ENCODE data around the gene OR2L3. TPM values are rescaled to one million over a fixed set of nuclear protein-coding genes. Genes with fewer than 3 reads are reported as not detected.

The OR2L3 gene
- not detected for total RNA-seq

GRCh38 chr1:248046536-248046935, at the start of gene OR2L3:
Gene OR2L3, plus strand, starts transcription at chr1:248046836. Its CDS starts 13,846 bp downstream, at chr1:248060682.
- Histone ChIP-seq H3K4me3 (ENCODE audit: low read length in 3 of 3) (no peak within 1 kb of the TSS), H3K4me1 (ENCODE audit: control insufficient read depth in 3 of 3, insufficient read depth in 3 of 3, low read length in 3 of 3) (no peaks in the 10 kb centered on the region), H3K9me3 (ENCODE audit: control insufficient read depth in 3 of 3, low read length in 3 of 3) (peaks cover 0 to 4% (median 0%) of the 10 kb centered on the region in 3 donors), H3K27me3 (ENCODE audit: control insufficient read depth in 3 of 3, insufficient read depth in 3 of 3, low read length in 3 of 3) (no peaks in the 10 kb centered on the region), H3K9ac (ENCODE audit: low read depth in 1 of 3, low read length in 3 of 3) (no peak within 1 kb of the TSS), H3K27ac (ENCODE audit: low read depth, low read length) (no peak within 1 kb of the TSS), H3K36me3 (ENCODE audit: control insufficient read depth in 3 of 3, insufficient read depth in 3 of 3, low read length in 3 of 3) (no peaks in the 10 kb centered on the region)

GRCh38 chr1:247998811-247999210, 47.8 kb upstream of the OR2L3 start:
- Histone ChIP-seq H3K9ac (ENCODE audit: low read depth in 1 of 3, low read length in 3 of 3) (no peak overlapping the region), H3K4me3 (ENCODE audit: low read length in 3 of 3) (no peak overlapping the region), H3K4me1 (ENCODE audit: control insufficient read depth in 3 of 3, insufficient read depth in 3 of 3, low read length in 3 of 3) (no peaks in the 10 kb centered on the region), H3K9me3 (ENCODE audit: control insufficient read depth in 3 of 3, low read length in 3 of 3) (no peaks in the 10 kb centered on the region), H3K27ac (ENCODE audit: low read depth, low read length) (no peak overlapping the region), H3K36me3 (ENCODE audit: control insufficient read depth in 3 of 3, insufficient read depth in 3 of 3, low read length in 3 of 3) (no peaks in the 10 kb centered on the region), H3K27me3 (ENCODE audit: control insufficient read depth in 3 of 3, insufficient read depth in 3 of 3, low read length in 3 of 3) (no peaks in the 10 kb centered on the region)

GRCh38 chr1:248000169-248000568, 46.5 kb upstream of the OR2L3 start:
- no peaks in the 10 kb centered on the region for H3K36me3 ChIP-seq (ENCODE audit: control insufficient read depth in 3 of 3, insufficient read depth in 3 of 3, low read length in 3 of 3)
- H3K4me1 ChIP-seq (ENCODE audit: control insufficient read depth in 3 of 3, insufficient read depth in 3 of 3, low read length in 3 of 3): no peaks in the 10 kb centered on the region
- H3K27me3 ChIP-seq (ENCODE audit: control insufficient read depth in 3 of 3, insufficient read depth in 3 of 3, low read length in 3 of 3): no peaks in the 10 kb centered on the region
- H3K9ac ChIP-seq (ENCODE audit: low read depth in 1 of 3, low read length in 3 of 3): no peak overlapping the region
- no peaks in the 10 kb centered on the region for H3K9me3 ChIP-seq (ENCODE audit: control insufficient read depth in 3 of 3, low read length in 3 of 3)
- no peak overlapping the region for H3K4me3 ChIP-seq (ENCODE audit: low read length in 3 of 3)
- no peak overlapping the region for H3K27ac ChIP-seq (ENCODE audit: low read depth, low read length)

- Histone ChIP-seq H3K4me3 (ENCODE audit: low read length in 3 of 3) (no peak overlapping the region), H3K36me3 (ENCODE audit: control insufficient read depth in 3 of 3, insufficient read depth in 3 of 3, low read length in 3 of 3) (no peaks in the 10 kb centered on the region), H3K27ac (ENCODE audit: low read depth, low read length) (no peak overlapping the region), H3K9ac (ENCODE audit: low read depth in 1 of 3, low read length in 3 of 3) (no peak overlapping the region), H3K9me3 (ENCODE audit: control insufficient read depth in 3 of 3, low read length in 3 of 3) (peaks cover 0 to 5% (median 2%) of the 10 kb centered on the region in 3 donors), H3K4me1 (ENCODE audit: control insufficient read depth in 3 of 3, insufficient read depth in 3 of 3, low read length in 3 of 3) (no peaks in the 10 kb centered on the region), H3K27me3 (ENCODE audit: control insufficient read depth in 3 of 3, insufficient read depth in 3 of 3, low read length in 3 of 3) (no peaks in the 10 kb centered on the region)
Observed at GRCh38 chr1:248007778-248008177, 38.9 kb upstream of the OR2L3 start.

GRCh38 chr1:248009681-248010080, 37.0 kb upstream of the OR2L3 start:
- Histone ChIP-seq H3K9me3 (ENCODE audit: control insufficient read depth in 3 of 3, low read length in 3 of 3) (peaks cover 2 to 5% (median 2%) of the 10 kb centered on the region in 3 donors), H3K27ac (ENCODE audit: low read depth, low read length) (no peak overlapping the region), H3K27me3 (ENCODE audit: control insufficient read depth in 3 of 3, insufficient read depth in 3 of 3, low read length in 3 of 3) (no peaks in the 10 kb centered on the region), H3K36me3 (ENCODE audit: control insufficient read depth in 3 of 3, insufficient read depth in 3 of 3, low read length in 3 of 3) (no peaks in the 10 kb centered on the region), H3K9ac (ENCODE audit: low read depth in 1 of 3, low read length in 3 of 3) (no peak overlapping the region), H3K4me3 (ENCODE audit: low read length in 3 of 3) (no peak overlapping the region), H3K4me1 (ENCODE audit: control insufficient read depth in 3 of 3, insufficient read depth in 3 of 3, low read length in 3 of 3) (no peaks in the 10 kb centered on the region)

GRCh38 chr1:248013229-248013710, 33.4 kb upstream of the OR2L3 start, which contains the start of gene OR2L5:
Gene OR2L5, plus strand, starts transcription at chr1:248013660. Its CDS starts 8,288 bp downstream, at chr1:248021948.
- no peak within 1 kb of the TSS for H3K4me3 ChIP-seq (ENCODE audit: low read length in 3 of 3)
- no peak within 1 kb of the TSS for H3K27ac ChIP-seq (ENCODE audit: low read depth, low read length)
- H3K27me3 ChIP-seq (ENCODE audit: control insufficient read depth in 3 of 3, insufficient read depth in 3 of 3, low read length in 3 of 3): no peaks in the 10 kb centered on the region
- H3K4me1 ChIP-seq (ENCODE audit: control insufficient read depth in 3 of 3, insufficient read depth in 3 of 3, low read length in 3 of 3): no peaks in the 10 kb centered on the region
- H3K9me3 ChIP-seq (ENCODE audit: control insufficient read depth in 3 of 3, low read length in 3 of 3): peaks cover 0 to 3% (median 0%) of the 10 kb centered on the region in 3 donors
- no peaks in the 10 kb centered on the region for H3K36me3 ChIP-seq (ENCODE audit: control insufficient read depth in 3 of 3, insufficient read depth in 3 of 3, low read length in 3 of 3)
- no peak within 1 kb of the TSS for H3K9ac ChIP-seq (ENCODE audit: low read depth in 1 of 3, low read length in 3 of 3)

- H3K4me3 ChIP-seq (ENCODE audit: low read length in 3 of 3): no peak overlapping the region
- H3K4me1 ChIP-seq (ENCODE audit: control insufficient read depth in 3 of 3, insufficient read depth in 3 of 3, low read length in 3 of 3): no peaks in the 10 kb centered on the region
- H3K9me3 ChIP-seq (ENCODE audit: control insufficient read depth in 3 of 3, low read length in 3 of 3): peaks cover 0 to 3% (median 0%) of the 10 kb centered on the region in 3 donors
- no peak overlapping the region for H3K9ac ChIP-seq (ENCODE audit: low read depth in 1 of 3, low read length in 3 of 3)
- no peak overlapping the region for H3K27ac ChIP-seq (ENCODE audit: low read depth, low read length)
- no peaks in the 10 kb centered on the region for H3K36me3 ChIP-seq (ENCODE audit: control insufficient read depth in 3 of 3, insufficient read depth in 3 of 3, low read length in 3 of 3)
- H3K27me3 ChIP-seq (ENCODE audit: control insufficient read depth in 3 of 3, insufficient read depth in 3 of 3, low read length in 3 of 3): no peaks in the 10 kb centered on the region
Observed at GRCh38 chr1:248015803-248016202, 30.8 kb upstream of the OR2L3 start.

DNA sequence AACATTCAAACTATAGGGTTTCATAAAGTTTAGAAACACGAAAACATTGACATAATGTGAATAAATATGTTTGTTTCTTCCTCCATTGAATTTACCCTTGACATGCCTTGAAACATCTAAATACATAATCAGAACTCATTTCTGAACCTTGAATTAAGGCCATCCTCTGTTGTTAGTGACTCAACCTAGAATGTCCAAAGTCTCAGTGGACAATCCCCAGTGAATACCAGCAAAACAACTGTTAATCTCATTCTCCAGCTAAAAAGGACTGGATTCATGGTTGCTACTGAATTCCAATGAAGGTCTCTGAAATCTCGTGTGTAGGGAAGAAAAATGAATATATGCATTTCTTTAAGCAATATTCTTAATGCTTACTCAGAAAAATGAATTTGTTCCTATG, 16.9 kb upstream of the OR2L3 start, which contains the start of gene OR2L2:
Gene OR2L2, plus strand, starts transcription at position 301 of the 400 bp plus-strand sequence. CDS start 8,198 bp downstream, outside the sequence.
- Histone ChIP-seq H3K9me3 (ENCODE audit: control insufficient read depth in 3 of 3, low read length in 3 of 3) (no peaks in the 10 kb centered on the region), H3K4me3 (ENCODE audit: low read length in 3 of 3) (no peak within 1 kb of the TSS), H3K9ac (ENCODE audit: low read depth in 1 of 3, low read length in 3 of 3) (no peak within 1 kb of the TSS), H3K36me3 (ENCODE audit: control insufficient read depth in 3 of 3, insufficient read depth in 3 of 3, low read length in 3 of 3) (no peaks in the 10 kb centered on the region), H3K27ac (ENCODE audit: low read depth, low read length) (no peak within 1 kb of the TSS), H3K4me1 (ENCODE audit: control insufficient read depth in 3 of 3, insufficient read depth in 3 of 3, low read length in 3 of 3) (no peaks in the 10 kb centered on the region), H3K27me3 (ENCODE audit: control insufficient read depth in 3 of 3, insufficient read depth in 3 of 3, low read length in 3 of 3) (no peaks in the 10 kb centered on the region)

GRCh38 chr1:248045209-248045608, 1.4 kb upstream of the OR2L3 start:
- Histone ChIP-seq H3K36me3 (ENCODE audit: control insufficient read depth in 3 of 3, insufficient read depth in 3 of 3, low read length in 3 of 3) (no peaks in the 10 kb centered on the region), H3K27ac (ENCODE audit: low read depth, low read length) (no peak overlapping the region), H3K9me3 (ENCODE audit: control insufficient read depth in 3 of 3, low read length in 3 of 3) (peaks cover 0 to 4% (median 0%) of the 10 kb centered on the region in 3 donors), H3K27me3 (ENCODE audit: control insufficient read depth in 3 of 3, insufficient read depth in 3 of 3, low read length in 3 of 3) (no peaks in the 10 kb centered on the region), H3K4me3 (ENCODE audit: low read length in 3 of 3) (no peak overlapping the region), H3K4me1 (ENCODE audit: control insufficient read depth in 3 of 3, insufficient read depth in 3 of 3, low read length in 3 of 3) (no peaks in the 10 kb centered on the region), H3K9ac (ENCODE audit: low read depth in 1 of 3, low read length in 3 of 3) (no peak overlapping the region)

DNA sequence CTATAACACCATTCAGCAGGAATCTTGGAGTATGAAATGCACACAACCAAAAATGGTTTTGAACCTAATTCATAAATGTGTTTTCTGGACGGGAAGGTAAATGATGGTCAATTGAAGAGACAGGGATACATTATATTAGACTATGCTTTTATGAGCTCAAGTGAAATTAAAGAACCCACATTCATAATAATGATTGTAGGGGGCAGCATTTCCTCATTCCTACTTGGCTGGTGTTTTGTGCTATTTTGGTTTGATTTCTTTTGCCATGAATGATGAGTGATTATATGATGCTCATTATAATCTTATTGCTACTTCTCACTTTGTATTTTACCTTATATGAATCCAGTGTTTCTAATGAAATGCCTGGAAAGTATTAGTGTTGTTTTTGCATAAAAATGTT, 372 bp downstream of the OR2L3 start:
- no peak overlapping the region for H3K27ac ChIP-seq (ENCODE audit: low read depth, low read length)

More for the DNA sequence above, 372 bp downstream of the OR2L3 start:
- Histone ChIP-seq H3K9me3 (ENCODE audit: control insufficient read depth in 3 of 3, low read length in 3 of 3) (peaks cover 0 to 4% (median 0%) of the 10 kb centered on the region in 3 donors), H3K4me1 (ENCODE audit: control insufficient read depth in 3 of 3, insufficient read depth in 3 of 3, low read length in 3 of 3) (no peaks in the 10 kb centered on the region), H3K4me3 (ENCODE audit: low read length in 3 of 3) (no peak overlapping the region), H3K36me3 (ENCODE audit: control insufficient read depth in 3 of 3, insufficient read depth in 3 of 3, low read length in 3 of 3) (no peaks in the 10 kb centered on the region), H3K27me3 (ENCODE audit: control insufficient read depth in 3 of 3, insufficient read depth in 3 of 3, low read length in 3 of 3) (no peaks in the 10 kb centered on the region), H3K9ac (ENCODE audit: low read depth in 1 of 3, low read length in 3 of 3) (no peak overlapping the region)
